Renal pelvis (tissue), 12 donors: ENCODE data around the gene PTF1A. TPM values are rescaled to one million over a fixed set of nuclear protein-coding genes. Genes with fewer than 3 reads are reported as not detected.

ENCODE experiments used
- DNase-seq: peaks from one replicate; pipeline ENCODE4 v3.0.0-alpha.2; 2013
- long read RNA-seq, 16 experiments: transcript quantifications; one replicate each; lab custom pipeline, GENCODE V29; 2026
- polyA plus RNA-seq, 3 donors: library from polyadenylated mRNA; unstranded; fragments of 120-200 nt; gene quantifications; one replicate each; pipeline ENCODE4 v1.2.1, GENCODE V29; 2013; ENCODE audit not compliant: insufficient read length in 3 of 3

The PTF1A gene
- polyA plus RNA-seq = not detected
- long read RNA-seq, donor 1 = 0 reads
- long read RNA-seq, donor 2 = 0 reads
- long read RNA-seq, donor 3 = 0 reads
- long read RNA-seq, donor 4 = 0 reads
- long read RNA-seq, donor 5 = 0 reads
- long read RNA-seq, donor 6 = 0 reads
- long read RNA-seq, donor 7 = 0 reads
- long read RNA-seq, donor 8 = 0 reads
- long read RNA-seq, donor 9 = 0 reads
- long read RNA-seq, donor 10 = 0 reads
- long read RNA-seq, donor 11 = 0 reads
- long read RNA-seq, donor 12 = 0 reads
- long read RNA-seq, donor 13 = 0 reads
- long read RNA-seq, donor 14 = 0 reads
- long read RNA-seq, donor 15 = 0 reads
- long read RNA-seq, donor 16 = 0 reads

GRCh38 chr10:23191764-23192711, at the start of gene PTF1A:
Gene PTF1A, plus strand, starts transcription at chr10:23192312. Its CDS starts 219 bp downstream, at chr10:23192531.
- no peak for DNase-seq

- DNase-seq = peak; percentile 3
Measured at GRCh38 chr10:23146258-23146657, 45.9 kb upstream of the PTF1A start.

GRCh38 chr10:23147035-23147434, 45.1 kb upstream of the PTF1A start:
- no peak for DNase-seq

- no peak for DNase-seq
Measured at GRCh38 chr10:23148214-23148613, 43.9 kb upstream of the PTF1A start.

GRCh38 chr10:23150091-23150490, 42.0 kb upstream of the PTF1A start:
- DNase-seq = no peak

- DNase-seq = no peak
Measured at GRCh38 chr10:23150610-23151009, 41.5 kb upstream of the PTF1A start.

GRCh38 chr10:23151071-23151470, 41.0 kb upstream of the PTF1A start:
- no peak for DNase-seq

GRCh38 chr10:23155169-23155568, 36.9 kb upstream of the PTF1A start:
- no peak for DNase-seq

GRCh38 chr10:23156447-23157150, 35.5 kb upstream of the PTF1A start:
- no peak for DNase-seq

- peak; percentile 78 for DNase-seq
Measured at GRCh38 chr10:23157239-23157681, 34.9 kb upstream of the PTF1A start.

- peak; percentile 40 for DNase-seq
Measured at GRCh38 chr10:23157691-23158369, 34.3 kb upstream of the PTF1A start.

- DNase-seq = peak; percentile 70
Measured at GRCh38 chr10:23158370-23158769, 33.7 kb upstream of the PTF1A start.

GRCh38 chr10:23171232-23171876, 20.8 kb upstream of the PTF1A start:
- peak; percentile 76 for DNase-seq

- DNase-seq = no peak
Measured at GRCh38 chr10:23172429-23173213, 19.5 kb upstream of the PTF1A start.

GRCh38 chr10:23173214-23174073, 18.7 kb upstream of the PTF1A start:
- DNase-seq = no peak

- DNase-seq = no peak
Measured at GRCh38 chr10:23174074-23174976, 17.8 kb upstream of the PTF1A start.

GRCh38 chr10:23174977-23175512, 17.1 kb upstream of the PTF1A start:
- no peak for DNase-seq

- DNase-seq = no peak
Measured at GRCh38 chr10:23186178-23186577, 5.9 kb upstream of the PTF1A start.
